Gastroesophageal sphincter (tissue), 3 donors: Measurements from ENCODE around the gene RBM19.
"Not testable (repeated sequence)": the region's sequence is repeated elsewhere in the genome, so short reads cannot be mapped to it uniquely, and the experiment has no call there.

Source experiments
- EP300 ChIP-seq: sonication (generic); formaldehyde crosslinking; IDR thresholded peaks from one replicate; pipeline ENCODE4 v1.6.1; 2017; ENCODE audit warnings: antibody characterized with exemption, mild to moderate bottlenecking
- POLR2A ChIP-seq, 2 donors: fragments of 450-650 bp; IDR thresholded peaks; one replicate each; pipeline ENCODE4 v1.6.1; 2017; ENCODE audit warnings: antibody characterized with exemption in 2 of 2, mild to moderate bottlenecking in 2 of 2, moderate library complexity in 1 of 2
- POLR2AphosphoS5 ChIP-seq: sonication (generic); formaldehyde crosslinking; IDR thresholded peaks from one replicate; pipeline ENCODE4 v1.6.1; 2017; ENCODE audit warnings: antibody characterized with exemption
- TF ChIP-seq, protein P1 (sequence below), 4 experiments: fragments of 200-600 bp in 2 of 4; fragments of 450-650 bp in 2 of 4; sonication (generic) in 1 of 4; IDR thresholded peaks; one replicate each; pipeline ENCODE4 v1.5.1; 2017 to 2019; ENCODE audit warnings: antibody characterized with exemption in 4 of 4, mild to moderate bottlenecking in 2 of 4, moderate library complexity in 2 of 4

- TF ChIP-seq POLR2A (IDR thresholded peaks at IDR 0.05); POLR2AphosphoS5; EP300: not testable (repeated sequence)
- TF ChIP-seq, protein P1, sequence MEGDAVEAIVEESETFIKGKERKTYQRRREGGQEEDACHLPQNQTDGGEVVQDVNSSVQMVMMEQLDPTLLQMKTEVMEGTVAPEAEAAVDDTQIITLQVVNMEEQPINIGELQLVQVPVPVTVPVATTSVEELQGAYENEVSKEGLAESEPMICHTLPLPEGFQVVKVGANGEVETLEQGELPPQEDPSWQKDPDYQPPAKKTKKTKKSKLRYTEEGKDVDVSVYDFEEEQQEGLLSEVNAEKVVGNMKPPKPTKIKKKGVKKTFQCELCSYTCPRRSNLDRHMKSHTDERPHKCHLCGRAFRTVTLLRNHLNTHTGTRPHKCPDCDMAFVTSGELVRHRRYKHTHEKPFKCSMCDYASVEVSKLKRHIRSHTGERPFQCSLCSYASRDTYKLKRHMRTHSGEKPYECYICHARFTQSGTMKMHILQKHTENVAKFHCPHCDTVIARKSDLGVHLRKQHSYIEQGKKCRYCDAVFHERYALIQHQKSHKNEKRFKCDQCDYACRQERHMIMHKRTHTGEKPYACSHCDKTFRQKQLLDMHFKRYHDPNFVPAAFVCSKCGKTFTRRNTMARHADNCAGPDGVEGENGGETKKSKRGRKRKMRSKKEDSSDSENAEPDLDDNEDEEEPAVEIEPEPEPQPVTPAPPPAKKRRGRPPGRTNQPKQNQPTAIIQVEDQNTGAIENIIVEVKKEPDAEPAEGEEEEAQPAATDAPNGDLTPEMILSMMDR (IDR thresholded peaks at IDR 0.05) = not testable (repeated sequence)
Measured at GRCh38 chr12:113992751-113993150, 26.6 kb upstream of the RBM19 start.
